Calu3 (cell line): Measurements from ENCODE around the gene MYOM1. TPM values are rescaled to one million over a fixed set of nuclear protein-coding genes. Genes with fewer than 3 reads are reported as not detected.

Experiments
- BruUV-seq: library from RNA; stranded (reverse); fragments of 400-500 nt; replicated peaks from 2 replicates; lab custom pipeline; 2021; lab: Mats Ljungman, UMichigan
- CTCF ChIA-PET: fragments of 300-600 bp; sonication (Branson Sonifier 250); formaldehyde crosslinking; loops from one replicate; lab custom pipeline; 2022; ENCODE audit warnings: antibody characterized with exemption; lab: Charles Lee
- DNase-seq: peaks from one replicate; pipeline ENCODE4 v3.0.0; 2022
- H3K27ac Mint-ChIP-seq: one replicate; pipeline ENCODE4 v1.8.0; 2022; ENCODE audit warnings: mixed read lengths; ENCODE audit not compliant: unreplicated experiment
- H3K27me3 Mint-ChIP-seq: one replicate; pipeline ENCODE4 v1.8.0; 2022; ENCODE audit warnings: mixed read lengths; ENCODE audit not compliant: unreplicated experiment
- H3K36me3 Mint-ChIP-seq: one replicate; pipeline ENCODE4 v1.8.0; 2022; ENCODE audit warnings: mild to moderate bottlenecking, moderate library complexity, mixed read lengths; ENCODE audit not compliant: insufficient read depth, unreplicated experiment
- H3K4me1 Mint-ChIP-seq: one replicate; pipeline ENCODE4 v1.8.0; 2022; ENCODE audit warnings: mild to moderate bottlenecking, low read depth, mixed read lengths; ENCODE audit not compliant: unreplicated experiment
- H3K4me3 Mint-ChIP-seq: one replicate; pipeline ENCODE4 v1.8.0; 2022; ENCODE audit warnings: mild to moderate bottlenecking, low read depth, moderate library complexity, mixed read lengths; ENCODE audit not compliant: unreplicated experiment
- H3K9me3 Mint-ChIP-seq: one replicate; pipeline ENCODE4 v1.8.0; 2022; ENCODE audit warnings: low read depth, mixed read lengths; ENCODE audit not compliant: unreplicated experiment
- CTCF ChIP-seq: fragments of 200-600 bp; IDR thresholded peaks from one replicate; pipeline ENCODE4 v1.8.0; 2022; ENCODE audit warnings: antibody characterized with exemption; ENCODE audit not compliant: unreplicated experiment
- intact Hi-C: fragments of 100-400 bp; cut with micrococcal nuclease; formaldehyde crosslinking; loops from one replicate; pipeline ENCODE4 v1.10.0; 2022; ENCODE audit not compliant: unreplicated experiment
- total RNA-seq: library from RNA; stranded (reverse); gene quantifications from 2 replicates; pipeline ENCODE4 v1.2.3, GENCODE V29; 2022

Gene MYOM1
- total RNA-seq, 1 experiment from 2014 or later, result 16.5 TPM

GRCh38 chr18:3189884-3190283, 29.9 kb downstream of the MYOM1 start:
- H3K27ac Mint-ChIP-seq, result no peak overlapping the region
- H3K36me3 Mint-ChIP-seq, result peaks cover 5% of the 10 kb centered on the region
- H3K27me3 Mint-ChIP-seq, result no peaks in the 10 kb centered on the region
- CTCF ChIA-PET, result interaction anchor here (1.2 kb wide), 1 partner anchor 56 kb away, joined by 3 read pairs; no protein-coding TSS in a partner anchor
- intact Hi-C loops, result loop anchor here (5.0 kb wide), 1 partner anchor 57 kb away; the partner anchor contains the start of gene MYL12A
- DNase-seq, result no peak
- no peaks in the 10 kb centered on the region for H3K9me3 Mint-ChIP-seq
- peaks cover 9% of the 10 kb centered on the region for H3K4me1 Mint-ChIP-seq
- no peak overlapping the region for H3K4me3 Mint-ChIP-seq
- no TSS peak for BruUV-seq
- TF ChIP-seq CTCF, result no peak

GRCh38 chr18:3186678-3187658, 32.8 kb downstream of the MYOM1 start:
- no peak overlapping the region for H3K4me3 Mint-ChIP-seq
- no peak for TF ChIP-seq CTCF
- intact Hi-C loops, result loop anchor here (5.0 kb wide), 1 partner anchor 60 kb away; the partner anchor contains the start of gene MYL12A
- no peaks in the 10 kb centered on the region for H3K9me3 Mint-ChIP-seq
- H3K4me1 Mint-ChIP-seq, result peaks cover 9% of the 10 kb centered on the region
- BruUV-seq, result no TSS peak
- H3K27me3 Mint-ChIP-seq, result no peaks in the 10 kb centered on the region
- no peak overlapping the region for H3K27ac Mint-ChIP-seq
- peaks cover 5% of the 10 kb centered on the region for H3K36me3 Mint-ChIP-seq
- CTCF ChIA-PET, result interaction anchor here (0.6 to 1.4 kb wide), 3 partner anchors 28 to 59 kb away, joined by 3 read pairs; no protein-coding TSS in a partner anchor
- peak; percentile 13 for DNase-seq

- Mint-ChIP-seq H3K27ac (no peak overlapping the region), H3K4me1 (peaks cover 9% of the 10 kb centered on the region), H3K36me3 (no peaks in the 10 kb centered on the region), H3K9me3 (no peaks in the 10 kb centered on the region), H3K4me3 (no peak overlapping the region), H3K27me3 (no peaks in the 10 kb centered on the region)
- no peak for TF ChIP-seq CTCF
- intact Hi-C loops, result no loop called here
- CTCF ChIA-PET, result no interaction called here
- BruUV-seq, result no TSS peak
- DNase-seq, result no peak
Measured at GRCh38 chr18:3184275-3184963, 35.3 kb downstream of the MYOM1 start.

- Mint-ChIP-seq H3K27me3 (no peaks in the 10 kb centered on the region), H3K9me3 (no peaks in the 10 kb centered on the region), H3K4me3 (no peak overlapping the region), H3K27ac (no peak overlapping the region), H3K36me3 (no peaks in the 10 kb centered on the region), H3K4me1 (peaks cover 9% of the 10 kb centered on the region)
- CTCF ChIA-PET, result no interaction called here
- no peak for DNase-seq
- BruUV-seq, result no TSS peak
- intact Hi-C loops, result no loop called here
- TF ChIP-seq CTCF, result no peak
Measured at GRCh38 chr18:3183103-3183717, 36.6 kb downstream of the MYOM1 start.
